K562 (cell line): Measurements from ENCODE around the gene ABCB6. TPM values are rescaled to one million over a fixed set of nuclear protein-coding genes. Genes with fewer than 3 reads are reported as not detected.

Experiments
- ATAC-seq: fragments of 200-7000 bp; cut with Tn5 transposase; 3 replicates; pipeline ENCODE4 v1.9.1; 2020; ENCODE audit warnings: moderate library complexity
- BruUV-seq: library from RNA; stranded (reverse); fragments of 400-500 nt; replicated peaks from 2 replicates; lab custom pipeline; 2021; lab: Mats Ljungman, UMichigan
- CTCF ChIA-PET: fragments of 300-600 bp; formaldehyde crosslinking; extraction: SDS; loops from one replicate; lab custom pipeline; 2021; ENCODE audit warnings: low intra/inter-chr PET ratio; lab: Yijun Ruan, JAX
- POLR2A ChIA-PET: fragments of 300-600, 350-650 bp; sonication (Branson Sonifier 250); formaldehyde crosslinking; extraction: SDS; loops from one replicate; lab custom pipeline; 2021; ENCODE audit warnings: antibody characterized with exemption, inconsistent platforms; lab: Yijun Ruan, JAX
- DNase-seq, 4 experiments: peaks; one replicate each; pipeline versions ENCODE4 v3.0.0 to v3.0.0-alpha.2; 2011 to 2018; ENCODE audit warnings: low spot score in 3 of 4, mixed read lengths in 3 of 4; ENCODE audit errors: extremely low read depth in 1 of 4
- FAIRE-seq: peaks from 2 replicates; lab custom pipeline; 2011; peaks lifted over from hg19 to GRCh38; lab: Jason Lieb, UNC
- H2AFZ ChIP-seq: 2 replicates; pipeline ENCODE4 v1.6.0; 2011; ENCODE audit warnings: low read depth, low read length, control low read depth, inconsistent platforms
- H3K27ac ChIP-seq: fragments of 200-600 bp; 3 replicates; pipeline ENCODE4 v1.8.0; 2011; ENCODE audit warnings: low read depth, mild to moderate bottlenecking, control low read depth, inconsistent platforms, low read length, moderate library complexity, mixed read lengths; ENCODE audit errors: extremely low read depth
- H3K27me3 ChIP-seq, 2 experiments: fragments of 300-600 bp in 1 of 2; 2 replicates in 1 of 2; 3 replicates in 1 of 2; pipeline versions ENCODE4 v1.6.0 to v1.8.0; 2011; ENCODE audit warnings: inconsistent platforms in 2 of 2, low read length in 2 of 2, mild to moderate bottlenecking in 1 of 2, mixed read lengths in 1 of 2, moderate library complexity in 1 of 2; ENCODE audit not compliant: control insufficient read depth in 2 of 2, insufficient read depth in 2 of 2
- H3K36me3 ChIP-seq: fragments of 300-600 bp; 3 replicates; pipeline ENCODE4 v1.8.0; 2011; ENCODE audit warnings: mild to moderate bottlenecking, low read length, inconsistent platforms; ENCODE audit not compliant: control insufficient read depth, insufficient read depth
- H3K4me1 ChIP-seq, 2 experiments: fragments of 200-600 bp in 1 of 2; replicated peaks in 1 of 2; 2 replicates in 1 of 2; 3 replicates in 1 of 2; pipeline versions ENCODE4 v1.5.1 to v1.8.0; 2011; ENCODE audit warnings: inconsistent platforms in 2 of 2, low read length in 2 of 2, mild to moderate bottlenecking in 1 of 2, mixed read lengths in 1 of 2, moderate library complexity in 1 of 2; ENCODE audit not compliant: control insufficient read depth in 2 of 2, insufficient read depth in 2 of 2
- H3K4me2 ChIP-seq: 2 replicates; pipeline ENCODE4 v1.6.1; 2011; ENCODE audit warnings: low read length, control low read depth, inconsistent platforms, mixed read lengths; ENCODE audit not compliant: insufficient read depth
- H3K4me3 ChIP-seq: fragments of 200-600 bp; sonication (generic), shearing (Covaris generic); 2 replicates; pipeline ENCODE4 v1.5.1; 2016; ENCODE audit warnings: control low read depth, inconsistent platforms
- H3K79me2 ChIP-seq: fragments of 200-600 bp; 3 replicates; pipeline ENCODE4 v1.8.0; 2011; ENCODE audit warnings: low read length, inconsistent platforms; ENCODE audit not compliant: control insufficient read depth, insufficient read depth
- H3K9ac ChIP-seq, 2 experiments: 2 replicates each; pipeline versions ENCODE4 v1.6.0 to v1.6.1; 2011; ENCODE audit warnings: low read depth in 2 of 2, low read length in 2 of 2, control low read depth in 1 of 2, inconsistent platforms in 1 of 2, mild to moderate bottlenecking in 1 of 2, mixed read lengths in 1 of 2; ENCODE audit not compliant: insufficient read depth in 1 of 2
- H3K9me1 ChIP-seq: one replicate; pipeline ENCODE4 v1.6.0; 2011; ENCODE audit warnings: inconsistent platforms, mild to moderate bottlenecking, low read length, moderate library complexity; ENCODE audit not compliant: control insufficient read depth, insufficient read depth
- H3K9me3 ChIP-seq: replicated peaks from 2 replicates; pipeline ENCODE4 v1.5.1; 2011; ENCODE audit warnings: low read depth, low read length, inconsistent platforms; ENCODE audit not compliant: control insufficient read depth, insufficient read depth
- H4K20me1 ChIP-seq: replicated peaks from 2 replicates; pipeline ENCODE4 v1.6.1; 2011; ENCODE audit warnings: low read length, inconsistent platforms, mixed read lengths; ENCODE audit not compliant: control insufficient read depth, insufficient read depth
- KDM5B ChIP-seq: fragments of 200-600 bp; sonication (generic); IDR thresholded peaks from 2 replicates; pipeline ENCODE4 v1.6.1; 2012; ENCODE audit warnings: low read depth, mild to moderate bottlenecking, moderate library complexity, low read length, control low read depth, inconsistent platforms; ENCODE audit not compliant: insufficient replicate concordance
- RB1 ChIP-seq: fragments of 450-650 bp; IDR thresholded peaks from 2 replicates; pipeline ENCODE4 v1.6.1; 2017; ENCODE audit warnings: low read depth, mild to moderate bottlenecking
- SIRT6 ChIP-seq: IDR thresholded peaks from one replicate; pipeline ENCODE4 v1.6.1; 2012; ENCODE audit warnings: low read depth, mild to moderate bottlenecking, control low read depth, inconsistent platforms, low read length, moderate library complexity
- ZSCAN29 ChIP-seq: fragments of 450-650 bp; IDR thresholded peaks from 2 replicates; pipeline ENCODE4 v1.6.1; 2017
- WGBS: fragments of 100-300 bp; shearing (Covaris generic); methylation state at CpG from one replicate; pipeline ENCODE4 v1.1.6; 2016; ENCODE audit warnings: low coverage, mixed read lengths; ENCODE audit not compliant: insufficient coverage; ENCODE audit errors: missing lambda C conversion rate; 5-methylcytosine and 5-hydroxymethylcytosine counted together
- in situ Hi-C: fragments of 300-500 bp; cut with MboI; formaldehyde crosslinking; loops from 4 replicates; pipeline ENCODE4 v1.15.0; 2018; ENCODE audit warnings: inconsistent platforms, mixed read lengths
- intact Hi-C: fragments of 100-400 bp; cut with micrococcal nuclease; formaldehyde crosslinking; loops from 2 replicates; pipeline ENCODE4 v1.14.2; 2022
- polyA plus RNA-seq, 8 experiments: library from polyadenylated mRNA; depleted of rRNA in 4 of 8; stranded (reverse) in 5 of 8; unstranded in 3 of 8; fragments of >200 nt; fragmentation: Nextera tagmentation in 2 of 8; fragmentation: Illumina TruSeq in 1 of 8; extraction: Ambion mirVana in 2 of 8; extraction: Trizol in 1 of 8; gene quantifications; 2 replicates each; pipeline versions ENCODE4 v1.2.1 to v1.2.3, GENCODE V29; 2011 to 2014; ENCODE audit warnings: inconsistent platforms in 1 of 8, missing spikeins in 1 of 8
- total RNA-seq, 7 experiments: library from RNA; depleted of rRNA in 6 of 7; stranded (reverse); fragments of >200 nt in 6 of 7; fragmentation: Illumina TruSeq in 2 of 7; extraction: Trizol in 2 of 7; gene quantifications; 2 replicates each; pipeline versions ENCODE4 v1.2.1 to v1.2.3, GENCODE V29; 2011 to 2021; ENCODE audit warnings: low replicate concordance in 1 of 7

The ABCB6 gene
- total and polyA plus RNA-seq, 9 of the 15 experiments (the other 6 are each of a cell fraction or from before 2014, with no cell fraction given) = 3.7 to 29.8 (median 16.8) TPM

GRCh38 chr2:219228911-219229304 lies 10.2 kb upstream of the ABCB6 start:
- peak overlapping the region; percentile 90 for H3K27ac ChIP-seq
- in situ Hi-C loops = no loop called here
- peaks cover 61% of the 10 kb centered on the region for H3K36me3 ChIP-seq
- intact Hi-C loops = loop anchor here (1.0 to 5.0 kb wide), 4 partner anchors 11 to 68 kb away; partner anchors contain the start of genes ABCB6, GLB1L, STK16 and ZFAND2B
- H2AFZ ChIP-seq = peak overlapping the region; percentile 91
- peak overlapping the region; percentile 98 for H3K4me2 ChIP-seq
- H3K4me1 ChIP-seq = peaks cover 13 to 16% of the 10 kb centered on the region in 2 experiments; a peak in 4 of 5 replicates
- H3K4me3 ChIP-seq = peak overlapping the region; percentile 90
- DNase-seq = no peak
- ChIA-PET POLR2A (interaction anchor here (0.6 to 2.1 kb wide), 6 partner anchors 9 to 60 kb away, joined by 3 to 12 read pairs (median 12); partner anchors contain the start of genes ABCB6, GLB1L and STK16), CTCF (no interaction called here)
- no peaks in the 10 kb centered on the region for H4K20me1 ChIP-seq
- no peaks in the 10 kb centered on the region for H3K9me1 ChIP-seq
- no peak for FAIRE-seq
- TF ChIP-seq KDM5B (peak; percentile 2), SIRT6 (no peak), ZSCAN29 (peak; percentile 86), RB1 (0 out of 2 replicates have a peak, but pooled peaks have one; percentile 15)
- peak overlapping the region; percentile 96 to 97 for H3K9ac ChIP-seq
- 1% methylated on average over 13 of the region's 19 CpGs for WGBS
- peak; percentile 52 for ATAC-seq
- no TSS peak for BruUV-seq
- peaks cover 52% of the 10 kb centered on the region for H3K79me2 ChIP-seq
- H3K27me3 ChIP-seq = no peaks in the 10 kb centered on the region
- H3K9me3 ChIP-seq = no peaks in the 10 kb centered on the region
